Activated CD4-positive, CD25-positive, alpha-beta regulatory T cell treated with anti-CD3 and anti-CD28 coated beads, Interleukin-2, amount 50 U/mL, for 16 hours (primary cell): ENCODE data around the gene NLRP4.

Experiments
- DNase-seq: peaks from one replicate; pipeline ENCODE4 v3.0.0-alpha.2; 2020; ENCODE audit warnings: low read depth, low spot score

NLRP4 gene

GRCh38 chr19:55836340-55836739 lies at the start of gene NLRP4:
Gene NLRP4, plus strand, starts transcription at chr19:55836540. Its CDS starts 15,541 bp downstream, at chr19:55852081.
- no peak for DNase-seq

GRCh38 chr19:55795021-55795420 lies 41.3 kb upstream of the NLRP4 start:
- DNase-seq, result no peak

- no peak for DNase-seq
These were observed 34.9 kb upstream of the NLRP4 start for GRCh38 chr19:55801416-55801815.

GRCh38 chr19:55802281-55802680 lies 34.1 kb upstream of the NLRP4 start:
- DNase-seq, result no peak

- DNase-seq, result no peak
These were observed 26.8 kb upstream of the NLRP4 start for GRCh38 chr19:55809381-55810058.

GRCh38 chr19:55811340-55811739 lies 25.0 kb upstream of the NLRP4 start:
- no peak for DNase-seq

GRCh38 chr19:55812449-55812848 lies 23.9 kb upstream of the NLRP4 start:
- no peak for DNase-seq

GRCh38 chr19:55813906-55814305 lies 22.4 kb upstream of the NLRP4 start:
- DNase-seq, result no peak

- no peak for DNase-seq
These were observed 16.3 kb upstream of the NLRP4 start for GRCh38 chr19:55820037-55820436.

GRCh38 chr19:55830656-55831055 lies 5.7 kb upstream of the NLRP4 start:
- DNase-seq, result no peak

GRCh38 chr19:55831846-55832245 lies 4.5 kb upstream of the NLRP4 start, which contains the start of gene NLRP11:
Gene NLRP11, minus strand, starts transcription at chr19:55831999. Its CDS starts 13,825 bp downstream, at chr19:55818174.
- DNase-seq, result no peak

- DNase-seq, result no peak
These were observed 3.7 kb upstream of the NLRP4 start for GRCh38 chr19:55832676-55833075.

- DNase-seq, result no peak
These were observed 1.9 kb downstream of the NLRP4 start for GRCh38 chr19:55838251-55838650.

GRCh38 chr19:55838906-55839305 lies 2.6 kb downstream of the NLRP4 start:
- no peak for DNase-seq

GRCh38 chr19:55855160-55855559 lies 18.8 kb downstream of the NLRP4 start:
- DNase-seq, result no peak

- DNase-seq, result no peak
These were observed 20.8 kb downstream of the NLRP4 start for GRCh38 chr19:55857149-55857548.

- DNase-seq, result no peak
These were observed 21.6 kb downstream of the NLRP4 start for GRCh38 chr19:55857974-55858373.

GRCh38 chr19:55858401-55858800 lies 22.1 kb downstream of the NLRP4 start:
- DNase-seq, result no peak

GRCh38 chr19:55858969-55859368 lies 22.6 kb downstream of the NLRP4 start:
- no peak for DNase-seq

GRCh38 chr19:55866521-55866920 lies 30.2 kb downstream of the NLRP4 start:
- no peak for DNase-seq

GRCh38 chr19:55867101-55867500 lies 30.8 kb downstream of the NLRP4 start:
- no peak for DNase-seq

GRCh38 chr19:55870736-55871135 lies 34.4 kb downstream of the NLRP4 start:
- DNase-seq, result no peak

GRCh38 chr19:55877211-55877610 lies 40.9 kb downstream of the NLRP4 start:
- no peak for DNase-seq

- DNase-seq, result no peak
These were observed 46.3 kb downstream of the NLRP4 start for GRCh38 chr19:55882626-55883025.
